NB4 (cell line): ENCODE data around the gene MYO18A.
A peak's percentile ranks its signal among the peaks of the same experiment; 100 is the strongest.

Experiments
- DNase-seq: peaks from one replicate; pipeline ENCODE4 v3.0.0; 2010; ENCODE audit warnings: low read depth
- H3K4me3 ChIP-seq: one replicate; pipeline ENCODE4 v1.5.1; 2011; ENCODE audit warnings: mild to moderate bottlenecking, low read depth, low read length, moderate library complexity
- MYC ChIP-seq: IDR thresholded peaks from 2 replicates; pipeline ENCODE4 v1.6.1; 2011; ENCODE audit warnings: low read depth, low read length
- POLR2A ChIP-seq: IDR thresholded peaks from 2 replicates; pipeline ENCODE4 v1.6.1; 2011; ENCODE audit warnings: mild to moderate bottlenecking; ENCODE audit not compliant: insufficient read length; ENCODE audit errors: extremely low read depth
- TF ChIP-seq, protein P1 (sequence below): IDR thresholded peaks from one replicate; pipeline ENCODE4 v1.5.1; 2012; ENCODE audit warnings: low read depth, low read length
- TF ChIP-seq, protein P2 (sequence below): IDR thresholded peaks from 2 replicates; pipeline ENCODE4 v1.6.1; 2011; ENCODE audit warnings: low read depth, low read length

Gene MYO18A

DNA sequence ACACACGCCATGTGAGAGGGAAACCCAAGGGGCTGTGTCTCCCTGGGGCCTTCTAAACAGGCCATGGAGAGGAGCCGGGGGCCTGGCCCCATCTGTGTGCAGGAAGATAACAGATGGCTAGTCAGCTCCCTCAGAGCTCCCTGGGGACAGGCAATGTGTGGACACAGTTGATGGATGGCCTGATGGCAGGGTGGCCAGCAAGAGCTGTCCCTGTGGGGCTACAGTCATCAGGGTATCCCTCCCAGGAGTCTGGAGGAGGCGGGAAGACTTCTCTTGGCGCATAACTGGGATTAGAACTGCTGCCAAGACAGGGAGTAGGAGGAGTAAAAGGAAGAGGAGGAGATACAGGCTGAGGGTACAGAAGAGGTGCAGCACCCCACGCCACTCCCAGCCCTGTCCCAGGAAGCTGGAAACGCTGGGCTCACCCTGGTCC is 17.3 kb downstream of the MYO18A start:
- peak; percentile 65 for DNase-seq

DNA sequence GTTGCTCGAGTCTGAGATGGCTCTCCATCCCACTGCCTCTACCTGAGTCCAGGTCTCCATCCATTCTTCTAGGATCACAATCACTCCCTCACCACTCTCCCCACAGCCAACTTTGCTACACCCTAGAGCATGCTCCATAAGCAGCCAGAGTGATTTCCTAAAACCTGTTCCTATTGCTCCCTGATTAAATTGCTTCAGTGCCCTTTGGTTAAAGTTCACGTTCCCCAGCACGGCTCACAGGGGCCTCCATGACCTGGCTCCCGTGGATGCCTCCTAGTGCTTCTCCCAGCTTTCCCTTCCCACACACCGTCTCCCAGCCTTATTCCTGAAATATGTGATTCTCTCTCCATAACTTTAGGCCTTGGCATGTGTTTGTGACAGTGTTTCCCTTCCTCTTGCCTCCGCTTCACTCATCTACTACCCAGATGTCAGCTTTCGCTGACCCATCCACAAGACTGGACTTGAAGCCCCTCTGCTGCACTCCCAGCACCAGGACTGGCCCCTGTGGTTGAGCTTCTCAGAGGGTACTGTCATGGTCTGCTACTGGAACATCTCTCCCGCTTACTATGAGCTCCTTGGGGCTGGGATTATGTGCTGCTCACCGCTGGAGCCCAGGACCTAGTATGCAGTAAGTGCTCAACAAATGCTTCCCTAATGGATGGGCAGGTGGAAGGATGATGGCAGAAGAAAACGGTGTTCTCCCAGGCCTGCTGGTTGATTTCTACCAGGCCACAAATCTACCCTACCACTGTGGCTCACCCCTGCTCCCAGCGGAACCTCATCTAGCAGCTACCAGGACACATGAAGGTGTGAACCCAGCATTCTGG is 17.9 kb downstream of the MYO18A start:
- TF ChIP-seq MYC (no peak), POLR2A (no peak)
- TF ChIP-seq, protein P1, sequence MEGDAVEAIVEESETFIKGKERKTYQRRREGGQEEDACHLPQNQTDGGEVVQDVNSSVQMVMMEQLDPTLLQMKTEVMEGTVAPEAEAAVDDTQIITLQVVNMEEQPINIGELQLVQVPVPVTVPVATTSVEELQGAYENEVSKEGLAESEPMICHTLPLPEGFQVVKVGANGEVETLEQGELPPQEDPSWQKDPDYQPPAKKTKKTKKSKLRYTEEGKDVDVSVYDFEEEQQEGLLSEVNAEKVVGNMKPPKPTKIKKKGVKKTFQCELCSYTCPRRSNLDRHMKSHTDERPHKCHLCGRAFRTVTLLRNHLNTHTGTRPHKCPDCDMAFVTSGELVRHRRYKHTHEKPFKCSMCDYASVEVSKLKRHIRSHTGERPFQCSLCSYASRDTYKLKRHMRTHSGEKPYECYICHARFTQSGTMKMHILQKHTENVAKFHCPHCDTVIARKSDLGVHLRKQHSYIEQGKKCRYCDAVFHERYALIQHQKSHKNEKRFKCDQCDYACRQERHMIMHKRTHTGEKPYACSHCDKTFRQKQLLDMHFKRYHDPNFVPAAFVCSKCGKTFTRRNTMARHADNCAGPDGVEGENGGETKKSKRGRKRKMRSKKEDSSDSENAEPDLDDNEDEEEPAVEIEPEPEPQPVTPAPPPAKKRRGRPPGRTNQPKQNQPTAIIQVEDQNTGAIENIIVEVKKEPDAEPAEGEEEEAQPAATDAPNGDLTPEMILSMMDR = no peak
- TF ChIP-seq, protein P2, sequence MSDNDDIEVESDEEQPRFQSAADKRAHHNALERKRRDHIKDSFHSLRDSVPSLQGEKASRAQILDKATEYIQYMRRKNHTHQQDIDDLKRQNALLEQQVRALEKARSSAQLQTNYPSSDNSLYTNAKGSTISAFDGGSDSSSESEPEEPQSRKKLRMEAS = no peak
- H3K4me3 ChIP-seq = no peak overlapping the region
- no peak for DNase-seq

More for the DNA sequence above, 17.3 kb downstream of the MYO18A start:
- TF ChIP-seq, protein P2 = no peak
- TF ChIP-seq POLR2A (no peak), MYC (no peak)
- TF ChIP-seq, protein P1 = no peak
- no peak overlapping the region for H3K4me3 ChIP-seq

DNA sequence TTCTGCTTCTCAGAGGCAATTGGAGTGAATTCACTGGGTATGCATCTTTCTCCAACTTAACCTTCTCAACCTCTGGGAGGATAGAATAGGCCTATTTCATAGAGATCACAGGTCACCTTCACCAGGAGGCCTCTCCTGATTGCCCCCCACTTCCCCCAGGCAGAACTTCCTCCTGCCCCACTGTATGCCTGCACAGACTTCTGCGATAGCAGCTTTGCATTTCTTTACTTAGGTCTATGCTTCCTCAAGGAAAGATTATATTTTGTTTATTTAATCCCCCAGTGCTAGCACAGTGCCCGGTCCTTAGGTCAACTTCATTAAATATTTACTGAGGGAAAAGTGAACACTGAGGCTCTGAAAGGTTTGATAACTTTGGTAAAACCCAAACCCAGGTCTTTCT is 19.9 kb downstream of the MYO18A start:
- TF ChIP-seq, protein P2 = no peak
- TF ChIP-seq MYC (no peak), POLR2A (no peak)
- TF ChIP-seq, protein P1 = no peak
- no peak overlapping the region for H3K4me3 ChIP-seq
- DNase-seq = no peak

DNA sequence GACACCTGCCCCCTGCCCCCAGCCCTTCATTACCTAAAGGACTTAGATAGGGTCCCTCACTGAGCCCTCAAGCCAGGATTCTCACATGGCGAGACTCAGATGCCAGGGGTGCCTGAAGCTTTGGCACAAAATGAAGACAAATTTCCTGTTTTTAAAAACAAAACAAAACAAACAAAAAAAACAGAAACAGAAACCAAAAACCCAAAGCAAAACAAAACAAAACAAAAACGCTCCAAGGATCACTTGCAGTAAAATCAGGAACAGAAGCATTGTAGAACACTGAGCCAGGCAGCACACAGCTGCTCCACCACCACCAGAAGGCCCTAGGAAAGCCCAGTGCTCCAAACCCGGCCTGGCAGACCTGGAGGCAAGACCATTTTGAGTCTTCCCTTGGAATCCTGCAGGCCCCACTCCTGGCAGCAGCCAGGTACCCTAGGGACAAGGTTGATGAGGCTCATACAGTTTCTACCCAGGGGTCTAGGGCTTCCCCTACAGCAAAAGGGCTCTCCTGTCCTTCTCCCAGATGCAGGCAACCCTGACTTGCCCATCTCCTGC is 20.8 kb downstream of the MYO18A start:
- TF ChIP-seq, protein P2 = no peak
- TF ChIP-seq POLR2A (no peak), MYC (no peak)
- TF ChIP-seq, protein P1 = no peak
- DNase-seq = no peak
- H3K4me3 ChIP-seq = no peak overlapping the region

DNA sequence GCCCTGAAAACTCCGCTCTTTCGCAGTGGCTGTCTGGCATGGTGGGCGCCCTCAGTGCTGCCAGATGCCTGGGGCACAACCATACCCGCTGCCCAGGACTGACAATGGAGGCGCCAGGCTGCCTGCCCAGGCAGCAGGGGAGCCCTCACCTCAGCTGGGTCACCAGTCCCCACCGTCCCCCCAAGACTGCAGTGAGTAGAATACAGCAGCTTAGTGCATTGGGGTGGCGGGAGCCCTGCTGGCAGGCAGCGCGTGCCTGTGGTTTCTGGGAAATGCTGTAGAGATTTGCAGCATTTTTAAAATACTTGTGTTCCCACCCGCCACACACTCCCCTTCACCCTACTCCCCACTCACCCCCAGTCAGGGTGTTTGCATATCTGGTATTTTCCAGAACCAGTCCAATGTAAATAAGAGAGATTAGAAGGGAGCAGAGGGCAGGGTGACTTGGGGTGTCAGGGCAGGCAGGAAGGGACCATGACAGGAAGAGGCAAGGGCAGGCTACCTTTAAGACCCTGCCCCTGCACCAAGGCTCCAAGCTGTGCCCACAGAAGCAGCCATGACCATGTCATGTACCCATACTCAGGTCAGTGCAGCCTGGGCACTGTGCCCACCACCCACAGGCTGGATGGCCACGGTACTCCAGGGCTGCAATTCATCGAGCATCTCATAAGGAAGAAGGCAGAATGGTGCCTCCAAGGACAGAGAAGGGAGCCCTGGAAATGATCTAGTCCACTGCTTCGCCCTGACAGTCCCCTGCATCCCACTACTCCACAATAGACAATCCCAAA is 21.5 kb downstream of the MYO18A start:
- TF ChIP-seq, protein P1 = no peak
- no peak for TF ChIP-seq MYC
- TF ChIP-seq POLR2A = no peak
- TF ChIP-seq, protein P2 = no peak
- DNase-seq = no peak
- H3K4me3 ChIP-seq = no peak overlapping the region
